Measurements from ENCODE around the gene TMPRSS2. TPM values are rescaled to one million over a fixed set of nuclear protein-coding genes. Genes with fewer than 3 reads are reported as not detected.
A peak's percentile ranks its signal among the peaks of the same experiment; 100 is the strongest.

TMPRSS2 gene
- total RNA-seq, 1 donor from 2014 or later = 83.6 TPM

- H3K27me3 ChIP-seq = peaks cover 5% of the 10 kb centered on the region
- TF ChIP-seq CTCF (IDR thresholded peaks at IDR 0.05) = no peak
- H3K9me3 ChIP-seq = no peaks in the 10 kb centered on the region
- no peaks in the 10 kb centered on the region for H3K36me3 ChIP-seq
- DNase-seq (no peak), ATAC-seq (no peak)
- peaks cover 3% of the 10 kb centered on the region for H3K4me1 ChIP-seq
- intact Hi-C loops (cut with DNase I) = no loop called here
- no peak overlapping the region for H3K4me3 ChIP-seq
- no peak overlapping the region for H3K27ac ChIP-seq
These were observed 10.2 kb downstream of the TMPRSS2 start for GRCh38 chr21:41497788-41498187.

DNA sequence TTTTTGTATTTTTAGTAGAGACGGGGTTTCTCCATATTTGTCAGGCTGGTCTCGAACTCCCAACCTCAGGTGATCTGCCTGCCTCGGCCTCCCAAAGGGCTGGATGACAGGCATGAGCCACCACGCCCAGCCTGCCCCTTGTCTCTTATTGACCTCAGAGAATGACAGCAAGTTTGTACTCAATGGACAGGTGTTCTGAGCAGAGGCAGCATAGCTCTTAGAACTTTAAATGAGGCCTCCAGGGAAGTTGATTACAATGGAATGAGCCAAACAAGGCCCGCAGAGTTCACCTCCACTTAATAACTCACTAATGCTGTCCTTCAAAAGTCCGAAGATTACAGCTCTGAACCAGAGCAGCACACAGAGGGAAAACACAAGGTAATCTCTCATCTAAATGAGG is 10.9 kb downstream of the TMPRSS2 start:
- H3K4me3 ChIP-seq = no peak overlapping the region
- H3K9me3 ChIP-seq = no peaks in the 10 kb centered on the region
- intact Hi-C loops (cut with DNase I) = no loop called here
- no peaks in the 10 kb centered on the region for H3K36me3 ChIP-seq
- H3K27ac ChIP-seq = peak overlapping the region; percentile 11
- peaks cover 3% of the 10 kb centered on the region for H3K4me1 ChIP-seq
- DNase-seq (no peak), ATAC-seq (peak; percentile 31)
- no peak for TF ChIP-seq CTCF (IDR thresholded peaks at IDR 0.05)
- H3K27me3 ChIP-seq = peaks cover 8% of the 10 kb centered on the region

- Histone ChIP-seq H3K9me3 (no peaks in the 10 kb centered on the region), H3K4me1 (peaks cover 3% of the 10 kb centered on the region), H3K4me3 (no peak overlapping the region), H3K36me3 (no peaks in the 10 kb centered on the region), H3K27me3 (peaks cover 8% of the 10 kb centered on the region), H3K27ac (no peak overlapping the region)
- intact Hi-C loops (cut with DNase I) = no loop called here
- ATAC-seq = no peak
- TF ChIP-seq CTCF (IDR thresholded peaks at IDR 0.05) = no peak
- no peak for DNase-seq
These were observed 13.7 kb downstream of the TMPRSS2 start for GRCh38 chr21:41494242-41494641.

GRCh38 chr21:41491412-41491811 is 16.5 kb downstream of the TMPRSS2 start:
- DNase-seq = no peak
- Histone ChIP-seq H3K4me1 (peaks cover 4% of the 10 kb centered on the region), H3K36me3 (no peaks in the 10 kb centered on the region), H3K4me3 (no peak overlapping the region), H3K9me3 (no peaks in the 10 kb centered on the region), H3K27me3 (peaks cover 4% of the 10 kb centered on the region), H3K27ac (no peak overlapping the region)
- no peak for TF ChIP-seq CTCF (IDR thresholded peaks at IDR 0.05)
- intact Hi-C loops (cut with DNase I) = no loop called here
- peak; percentile 18 for ATAC-seq

DNA sequence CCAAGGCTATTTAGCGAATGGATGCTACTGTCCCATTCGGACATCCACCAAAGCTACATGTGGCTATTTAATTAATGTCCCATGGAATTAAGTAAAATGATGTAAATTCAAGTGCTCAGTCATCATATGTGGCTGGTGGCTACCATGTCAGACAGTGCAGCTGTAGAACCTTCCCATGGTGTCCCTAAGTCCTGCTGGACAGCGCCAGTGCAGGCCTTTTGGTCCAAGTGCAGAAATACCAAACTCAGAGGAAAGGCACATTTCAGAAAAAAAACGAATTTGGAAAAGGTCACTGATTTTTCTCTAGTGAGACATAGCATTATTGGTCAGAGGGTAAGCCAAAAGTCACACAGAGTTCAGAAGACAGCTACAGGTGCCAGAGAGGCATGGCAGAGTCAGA is 17.6 kb downstream of the TMPRSS2 start:
- H3K36me3 ChIP-seq = no peaks in the 10 kb centered on the region
- ATAC-seq (no peak), DNase-seq (peak; percentile 23)
- no peak overlapping the region for H3K27ac ChIP-seq
- H3K4me3 ChIP-seq = no peak overlapping the region
- peaks cover 4% of the 10 kb centered on the region for H3K27me3 ChIP-seq
- no peak for TF ChIP-seq CTCF (IDR thresholded peaks at IDR 0.05)
- intact Hi-C loops (cut with DNase I) = no loop called here
- peaks cover 4% of the 10 kb centered on the region for H3K4me1 ChIP-seq
- H3K9me3 ChIP-seq = no peaks in the 10 kb centered on the region

- DNase-seq (peak; percentile 28), ATAC-seq (no peak)
- intact Hi-C loops (cut with DNase I) = no loop called here
- H3K27ac ChIP-seq = no peak overlapping the region
- peaks cover 4% of the 10 kb centered on the region for H3K4me1 ChIP-seq
- no peak overlapping the region for H3K4me3 ChIP-seq
- H3K27me3 ChIP-seq = peaks cover 4% of the 10 kb centered on the region
- TF ChIP-seq CTCF (IDR thresholded peaks at IDR 0.05) = no peak
- no peaks in the 10 kb centered on the region for H3K36me3 ChIP-seq
- no peaks in the 10 kb centered on the region for H3K9me3 ChIP-seq
These were observed 18.6 kb downstream of the TMPRSS2 start for GRCh38 chr21:41489329-41489728.
